NB4 (cell line): Measurements from ENCODE around the gene CHRM4.
A peak's percentile ranks its signal among the peaks of the same experiment; 100 is the strongest.

Experiments used
- POLR2A ChIP-seq: IDR thresholded peaks from 2 replicates; pipeline ENCODE4 v1.6.1; 2011; ENCODE audit warnings: mild to moderate bottlenecking; ENCODE audit not compliant: insufficient read length; ENCODE audit errors: extremely low read depth
- TF ChIP-seq, protein P1 (sequence below): IDR thresholded peaks from one replicate; pipeline ENCODE4 v1.5.1; 2012; ENCODE audit warnings: low read depth, low read length
- TF ChIP-seq, protein P2 (sequence below): IDR thresholded peaks from 2 replicates; pipeline ENCODE4 v1.6.1; 2011; ENCODE audit warnings: low read depth, low read length

DNA sequence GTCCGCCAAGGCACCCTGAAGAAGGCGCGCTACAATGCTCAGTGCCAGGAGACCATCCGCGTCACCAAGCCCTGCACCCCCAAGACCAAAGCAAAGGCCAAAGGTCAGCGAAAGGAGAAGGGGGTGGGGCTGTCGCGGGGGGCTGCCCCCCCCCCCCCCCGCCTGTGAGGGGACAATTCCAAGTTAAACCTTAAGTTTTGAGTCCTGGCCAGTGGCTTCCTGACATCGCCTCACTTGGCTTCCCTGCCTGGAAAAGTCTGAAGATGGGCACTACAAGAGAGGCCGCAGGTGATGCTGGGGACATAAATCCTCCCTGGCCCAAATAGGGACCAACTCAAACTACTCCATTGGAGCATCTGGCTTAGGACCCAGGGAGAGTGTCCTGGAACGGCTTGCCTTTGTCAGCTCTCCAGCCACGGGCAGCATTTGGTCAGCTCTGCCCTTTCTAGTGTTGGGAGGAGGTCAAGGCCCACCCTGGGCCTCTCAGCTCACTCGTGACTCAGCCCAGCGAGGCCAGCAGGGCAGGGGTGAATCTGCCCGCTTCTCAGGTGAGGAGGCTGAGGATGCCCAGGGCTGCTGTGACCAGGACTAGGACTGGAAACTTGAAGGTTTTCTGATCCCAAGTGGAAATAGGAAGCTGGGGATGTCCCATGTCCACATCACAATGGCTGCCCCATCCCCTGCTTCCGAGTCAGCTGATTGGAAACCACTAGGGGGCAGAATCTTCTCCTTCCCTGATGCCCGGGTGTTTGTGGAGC, 8.8 kb downstream of the CHRM4 start:
- TF ChIP-seq, protein P1, sequence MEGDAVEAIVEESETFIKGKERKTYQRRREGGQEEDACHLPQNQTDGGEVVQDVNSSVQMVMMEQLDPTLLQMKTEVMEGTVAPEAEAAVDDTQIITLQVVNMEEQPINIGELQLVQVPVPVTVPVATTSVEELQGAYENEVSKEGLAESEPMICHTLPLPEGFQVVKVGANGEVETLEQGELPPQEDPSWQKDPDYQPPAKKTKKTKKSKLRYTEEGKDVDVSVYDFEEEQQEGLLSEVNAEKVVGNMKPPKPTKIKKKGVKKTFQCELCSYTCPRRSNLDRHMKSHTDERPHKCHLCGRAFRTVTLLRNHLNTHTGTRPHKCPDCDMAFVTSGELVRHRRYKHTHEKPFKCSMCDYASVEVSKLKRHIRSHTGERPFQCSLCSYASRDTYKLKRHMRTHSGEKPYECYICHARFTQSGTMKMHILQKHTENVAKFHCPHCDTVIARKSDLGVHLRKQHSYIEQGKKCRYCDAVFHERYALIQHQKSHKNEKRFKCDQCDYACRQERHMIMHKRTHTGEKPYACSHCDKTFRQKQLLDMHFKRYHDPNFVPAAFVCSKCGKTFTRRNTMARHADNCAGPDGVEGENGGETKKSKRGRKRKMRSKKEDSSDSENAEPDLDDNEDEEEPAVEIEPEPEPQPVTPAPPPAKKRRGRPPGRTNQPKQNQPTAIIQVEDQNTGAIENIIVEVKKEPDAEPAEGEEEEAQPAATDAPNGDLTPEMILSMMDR: peak; percentile 41
- TF ChIP-seq, protein P2, sequence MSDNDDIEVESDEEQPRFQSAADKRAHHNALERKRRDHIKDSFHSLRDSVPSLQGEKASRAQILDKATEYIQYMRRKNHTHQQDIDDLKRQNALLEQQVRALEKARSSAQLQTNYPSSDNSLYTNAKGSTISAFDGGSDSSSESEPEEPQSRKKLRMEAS: no peak
- no peak for TF ChIP-seq POLR2A
